Retinal pigment epithelial cell (primary cell): ENCODE results near the gene HBG2.

Experiments
- DNase-seq: peaks from one replicate; pipeline ENCODE4 v3.0.0-alpha.2; 2010; ENCODE audit warnings: low read depth
- H3K4me3 ChIP-seq: 2 replicates; pipeline ENCODE4 v1.5.1; 2011; ENCODE audit warnings: mild to moderate bottlenecking, low read length, control low read depth, moderate library complexity
- CTCF ChIP-seq: conservative IDR thresholded peaks from 2 replicates; pipeline ENCODE4 v1.5.1; 2011; ENCODE audit warnings: low read depth, low read length, control low read depth, inconsistent platforms

The HBG2 gene

GRCh38 chr11:5286351-5286750 lies 31.8 kb upstream of the HBG2 start:
- no peak overlapping the region for H3K4me3 ChIP-seq
- TF ChIP-seq CTCF: no peak
- no peak for DNase-seq

- H3K4me3 ChIP-seq: no peak overlapping the region
- DNase-seq: no peak
- TF ChIP-seq CTCF: no peak
Observed at GRCh38 chr11:5285703-5286340, 31.2 kb upstream of the HBG2 start.

- TF ChIP-seq CTCF: no peak
- DNase-seq: no peak
- no peak overlapping the region for H3K4me3 ChIP-seq
Observed at GRCh38 chr11:5284637-5285036, 30.1 kb upstream of the HBG2 start.

- H3K4me3 ChIP-seq: no peak overlapping the region
- no peak for DNase-seq
- no peak for TF ChIP-seq CTCF
Observed at GRCh38 chr11:5283882-5284281, 29.3 kb upstream of the HBG2 start.

- H3K4me3 ChIP-seq: no peak overlapping the region
- no peak for DNase-seq
- TF ChIP-seq CTCF: no peak
Observed at GRCh38 chr11:5283086-5283485, 28.5 kb upstream of the HBG2 start.

GRCh38 chr11:5282628-5283027 lies 28.0 kb upstream of the HBG2 start:
- no peak for TF ChIP-seq CTCF
- H3K4me3 ChIP-seq: no peak overlapping the region

GRCh38 chr11:5281596-5281995 lies 27.0 kb upstream of the HBG2 start:
- H3K4me3 ChIP-seq: no peak overlapping the region
- TF ChIP-seq CTCF: no peak
- DNase-seq: no peak

More at GRCh38 chr11:5282628-5283027, 28.0 kb upstream of the HBG2 start:
- no peak for DNase-seq
